Panc1 (cell line): ENCODE measurements around the gene OR2T12. TPM values are rescaled to one million over a fixed set of nuclear protein-coding genes. Genes with fewer than 3 reads are reported as not detected.
"Not testable (repeated sequence)": the region's sequence is repeated elsewhere in the genome, so short reads cannot be mapped to it uniquely, and the experiment has no call there.

Source experiments
- ATAC-seq: fragments of 200-7000 bp; cut with Tn5 transposase; 2 replicates; pipeline ENCODE4 v1.9.1; 2020; ENCODE audit warnings: mild to moderate bottlenecking, moderate library complexity
- BruUV-seq: library from RNA; stranded (reverse); fragments of 400-500 nt; replicated peaks from 2 replicates; lab custom pipeline; 2021; lab: Mats Ljungman, UMichigan
- CTCF ChIA-PET: fragments of 300-600 bp; sonication (Branson Sonifier 250); formaldehyde crosslinking; loops from one replicate; lab custom pipeline; 2022; ENCODE audit warnings: antibody characterized with exemption; lab: Charles Lee
- POLR2A ChIA-PET: fragments of 300-600 bp; sonication (Branson Sonifier 250); formaldehyde crosslinking; loops from one replicate; lab custom pipeline; 2022; ENCODE audit warnings: antibody characterized with exemption; lab: Charles Lee
- DNase-seq: peaks from one replicate; pipeline ENCODE4 v3.0.0-alpha.2; 2010; ENCODE audit warnings: low read depth, low spot score
- H3K27ac ChIP-seq: 2 replicates; pipeline ENCODE4 v1.5.1; 2011; ENCODE audit warnings: mild to moderate bottlenecking, low read length, inconsistent platforms
- H3K27me3 ChIP-seq: fragments of 200-500 bp; sonication (Bioruptor generic); 2 replicates; pipeline ENCODE4 v1.6.0; 2014; ENCODE audit warnings: low read length, inconsistent platforms; ENCODE audit not compliant: control insufficient read depth, insufficient read depth
- H3K36me3 ChIP-seq: fragments of 200-500 bp; sonication (Bioruptor generic); 2 replicates; pipeline ENCODE4 v1.5.1; 2014; ENCODE audit warnings: inconsistent platforms, mild to moderate bottlenecking, low read length, moderate library complexity; ENCODE audit not compliant: control insufficient read depth, insufficient read depth
- H3K4me1 ChIP-seq: 2 replicates; pipeline ENCODE4 v1.5.1; 2011; ENCODE audit warnings: inconsistent platforms, mild to moderate bottlenecking, low read length, moderate library complexity; ENCODE audit not compliant: control insufficient read depth, insufficient read depth
- H3K4me3 ChIP-seq, 2 experiments: 2 replicates each; pipeline ENCODE4 v1.5.1; 2011 to 2012; ENCODE audit warnings: low read depth in 2 of 2, low read length in 2 of 2, mild to moderate bottlenecking in 2 of 2, inconsistent platforms in 1 of 2, moderate library complexity in 1 of 2
- H3K9me3 ChIP-seq: fragments of 200-500 bp; sonication (Bioruptor generic); 2 replicates; pipeline ENCODE4 v1.5.1; 2014; ENCODE audit warnings: low read depth, mild to moderate bottlenecking, inconsistent platforms, low read length, moderate library complexity; ENCODE audit not compliant: control insufficient read depth, insufficient read depth
- REST ChIP-seq, 2 experiments: IDR thresholded peaks; 2 replicates each; pipeline ENCODE4 v1.6.1; 2011 to 2012; ENCODE audit warnings: low read depth in 2 of 2, control low read depth in 1 of 2, low read length in 1 of 2, mild to moderate bottlenecking in 1 of 2, moderate library complexity in 1 of 2; ENCODE audit not compliant: insufficient read depth in 1 of 2
- SIN3A ChIP-seq: IDR thresholded peaks from 2 replicates; pipeline ENCODE4 v1.6.1; 2012; ENCODE audit warnings: low read depth, mild to moderate bottlenecking, low read length, moderate library complexity, borderline replicate concordance; ENCODE audit not compliant: insufficient read depth
- TCF7L2 ChIP-seq: IDR thresholded peaks from 2 replicates; pipeline ENCODE4 v1.6.1; 2011; ENCODE audit warnings: mild to moderate bottlenecking, low read depth, low read length, inconsistent platforms
- in situ Hi-C: cut with HindIII; loops from 2 replicates; pipeline ENCODE4 v1.10.0; 2016; ENCODE audit warnings: low sequenced_read_pairs, low pct_unique_long_range_greater_than_20kb
- intact Hi-C: fragments of 100-400 bp; cut with micrococcal nuclease; formaldehyde crosslinking; loops from one replicate; pipeline ENCODE4 v1.10.0; 2022; ENCODE audit not compliant: unreplicated experiment
- total RNA-seq: library from RNA; stranded (reverse); gene quantifications from one replicate; pipeline ENCODE4 v1.2.1, GENCODE V29; 2021; ENCODE audit not compliant: unreplicated experiment
- TF ChIP-seq, protein P1 (sequence below): fragments of 450-650 bp; IDR thresholded peaks from 2 replicates; pipeline ENCODE4 v1.5.1; 2017; ENCODE audit warnings: mild to moderate bottlenecking

The OR2T12 gene
- total RNA-seq, 1 experiment from 2014 or later, result not detected

GRCh38 chr1:248316796-248317195 is 13.6 kb upstream of the OR2T12 start:
- BruUV-seq, result no TSS peak
- H3K4me3 ChIP-seq, result no peak overlapping the region
- in situ Hi-C loops (no loop called here), intact Hi-C loops (no loop called here)
- TF ChIP-seq TCF7L2 (no peak), REST (IDR thresholded peaks at IDR 0.05; ENCODE audit: insufficient read depth in 1 of 2, low read depth in 2 of 2, low read length in 1 of 2) (no peak)
- ChIA-PET POLR2A (no interaction called here), CTCF (no interaction called here)
- no peak for ATAC-seq
- no peaks in the 10 kb centered on the region for H3K4me1 ChIP-seq
- no peak for DNase-seq
- no peaks in the 10 kb centered on the region for H3K27me3 ChIP-seq
- no peaks in the 10 kb centered on the region for H3K36me3 ChIP-seq
- H3K27ac ChIP-seq, result no peak overlapping the region
- no peaks in the 10 kb centered on the region for H3K9me3 ChIP-seq

- not testable (repeated sequence) for H3K4me3 ChIP-seq
These were observed 3.5 kb upstream of the OR2T12 start for GRCh38 chr1:248306740-248307139.

GRCh38 chr1:248306103-248306502 is 2.9 kb upstream of the OR2T12 start:
- ATAC-seq (no peak), DNase-seq (no peak)
- Histone ChIP-seq H3K9me3 (no peaks in the 10 kb centered on the region), H3K4me3 (no peak overlapping the region), H3K4me1 (no peaks in the 10 kb centered on the region), H3K27me3 (no peaks in the 10 kb centered on the region), H3K36me3 (no peaks in the 10 kb centered on the region), H3K27ac (no peak overlapping the region)
- no peak for TF ChIP-seq SIN3A
- TF ChIP-seq, protein P1, sequence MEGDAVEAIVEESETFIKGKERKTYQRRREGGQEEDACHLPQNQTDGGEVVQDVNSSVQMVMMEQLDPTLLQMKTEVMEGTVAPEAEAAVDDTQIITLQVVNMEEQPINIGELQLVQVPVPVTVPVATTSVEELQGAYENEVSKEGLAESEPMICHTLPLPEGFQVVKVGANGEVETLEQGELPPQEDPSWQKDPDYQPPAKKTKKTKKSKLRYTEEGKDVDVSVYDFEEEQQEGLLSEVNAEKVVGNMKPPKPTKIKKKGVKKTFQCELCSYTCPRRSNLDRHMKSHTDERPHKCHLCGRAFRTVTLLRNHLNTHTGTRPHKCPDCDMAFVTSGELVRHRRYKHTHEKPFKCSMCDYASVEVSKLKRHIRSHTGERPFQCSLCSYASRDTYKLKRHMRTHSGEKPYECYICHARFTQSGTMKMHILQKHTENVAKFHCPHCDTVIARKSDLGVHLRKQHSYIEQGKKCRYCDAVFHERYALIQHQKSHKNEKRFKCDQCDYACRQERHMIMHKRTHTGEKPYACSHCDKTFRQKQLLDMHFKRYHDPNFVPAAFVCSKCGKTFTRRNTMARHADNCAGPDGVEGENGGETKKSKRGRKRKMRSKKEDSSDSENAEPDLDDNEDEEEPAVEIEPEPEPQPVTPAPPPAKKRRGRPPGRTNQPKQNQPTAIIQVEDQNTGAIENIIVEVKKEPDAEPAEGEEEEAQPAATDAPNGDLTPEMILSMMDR, result no peak
- intact Hi-C loops, result no loop called here
- in situ Hi-C loops, result no loop called here
- BruUV-seq, result no TSS peak
- ChIA-PET CTCF (no interaction called here), POLR2A (no interaction called here)

More at GRCh38 chr1:248306740-248307139, 3.5 kb upstream of the OR2T12 start:
- BruUV-seq, CTCF ChIA-PET, ATAC-seq, H3K4me1 ChIP-seq, H3K9me3 ChIP-seq, intact Hi-C loops, DNase-seq, H3K27ac ChIP-seq, POLR2A ChIA-PET, H3K27me3 ChIP-seq, H3K36me3 ChIP-seq, in situ Hi-C loops: not testable (repeated sequence)

DNA sequence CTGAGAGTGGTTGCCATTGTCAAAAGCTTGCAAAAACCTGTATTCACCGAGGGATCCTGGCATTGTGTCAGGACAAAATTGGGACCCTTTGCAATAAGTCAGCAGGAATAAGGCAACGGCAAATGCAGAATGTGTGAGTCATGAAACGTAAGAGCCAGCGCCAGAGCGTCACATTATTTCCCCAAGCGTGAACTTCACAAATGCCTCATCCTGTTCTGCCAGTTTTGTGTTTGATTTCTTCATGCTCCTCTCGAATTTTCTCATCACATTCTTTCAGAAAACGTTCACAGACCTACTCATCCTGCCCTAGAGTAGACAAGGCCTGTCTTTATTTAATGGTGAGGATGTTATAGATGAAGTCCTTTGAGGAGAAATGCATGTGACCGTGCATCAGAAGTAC is 2.4 kb upstream of the OR2T12 start:
- intact Hi-C loops, DNase-seq, BruUV-seq: not testable (repeated sequence)

More for the DNA sequence above, 2.4 kb upstream of the OR2T12 start:
- ATAC-seq, CTCF ChIA-PET, H3K27ac ChIP-seq, H3K4me1 ChIP-seq, in situ Hi-C loops, H3K27me3 ChIP-seq, POLR2A ChIA-PET, H3K9me3 ChIP-seq, H3K36me3 ChIP-seq, H3K4me3 ChIP-seq: not testable (repeated sequence)
